HCT116 (cell line): ENCODE data around the gene CELF2. TPM values are rescaled to one million over a fixed set of nuclear protein-coding genes. Genes with fewer than 3 reads are reported as not detected.

Source experiments
- ATAC-seq: fragments of 200-7000 bp; cut with Tn5 transposase; 2 replicates; pipeline ENCODE4 v1.9.1; 2020; ENCODE audit warnings: mild to moderate bottlenecking, moderate library complexity
- BruUV-seq: library from RNA; stranded (reverse); fragments of 400-500 nt; replicated peaks from 2 replicates; lab custom pipeline; 2021; lab: Mats Ljungman, UMichigan
- CTCF ChIA-PET: fragments of 300-600 bp; sonication (Branson Sonifier 250); formaldehyde crosslinking; loops from one replicate; lab custom pipeline; 2021; ENCODE audit warnings: antibody characterized with exemption; lab: Charles Lee
- POLR2A ChIA-PET: fragments of 300-600, 350-600 bp; sonication (Branson Sonifier 250); formaldehyde crosslinking; loops from one replicate; lab custom pipeline; 2021; ENCODE audit warnings: antibody characterized with exemption; lab: Charles Lee
- RAD21 ChIA-PET, 2 experiments: fragments of 300-600 bp; sonication (Branson Sonifier 250); formaldehyde crosslinking; loops; one replicate each; lab custom pipeline; 2023; ENCODE audit warnings: low total read pairs in 2 of 2; ENCODE audit not compliant: uncharacterized antibody in 2 of 2, unreplicated experiment in 2 of 2, low non-redundant PET in 1 of 2; lab: Charles Lee
- DNase-seq: peaks from one replicate; pipeline ENCODE4 v3.0.0-alpha.2; 2010; ENCODE audit warnings: low read depth, low spot score
- H2AFZ ChIP-seq: fragments of 200-600 bp; shearing (Covaris generic), sonication (generic); 2 replicates; pipeline ENCODE4 v1.6.1; 2017; ENCODE audit warnings: low read depth, mixed run types, mixed read lengths, antibody characterized with exemption, low read length; ENCODE audit not compliant: poor library complexity, severe bottlenecking
- H3K27ac ChIP-seq: 2 replicates; pipeline ENCODE4 v1.5.1; 2012; ENCODE audit warnings: low read depth, low read length
- H3K27me3 ChIP-seq: fragments of 200-600 bp; sonication (generic); 2 replicates; pipeline ENCODE4 v1.6.1; 2016; ENCODE audit warnings: mixed run types, low read length, mixed read lengths; ENCODE audit not compliant: insufficient read depth
- H3K36me3 ChIP-seq, 2 experiments: fragments of 200-500 bp in 1 of 2; fragments of 200-600 bp in 1 of 2; sonication (Bioruptor generic) in 1 of 2; sonication (generic) in 1 of 2; 2 replicates each; pipeline versions ENCODE4 v1.5.1 to v1.6.1; 2014 to 2016; ENCODE audit warnings: low read length in 2 of 2, inconsistent platforms in 1 of 2, mixed read lengths in 1 of 2, mixed run types in 1 of 2; ENCODE audit not compliant: insufficient read depth in 2 of 2, control insufficient read depth in 1 of 2
- H3K4me1 ChIP-seq, 2 experiments: fragments of 200-600 bp in 1 of 2; sonication (generic) in 1 of 2; 2 replicates each; pipeline versions ENCODE4 v1.5.1 to v1.6.1; 2012 to 2017; ENCODE audit warnings: low read length in 2 of 2, inconsistent platforms in 1 of 2, mild to moderate bottlenecking in 1 of 2, mixed read lengths in 1 of 2, mixed run types in 1 of 2, moderate library complexity in 1 of 2; ENCODE audit not compliant: insufficient read depth in 2 of 2, control insufficient read depth in 1 of 2
- H3K4me2 ChIP-seq: fragments of 200-600 bp; sonication (generic); 2 replicates; pipeline ENCODE4 v1.6.1; 2017; ENCODE audit warnings: mixed run types, low read length, mixed read lengths
- H3K4me3 ChIP-seq, 2 experiments: fragments of 200-600 bp in 1 of 2; sonication (generic) in 1 of 2; replicated peaks in 1 of 2; 2 replicates each; pipeline ENCODE4 v1.5.1; 2011 to 2016; ENCODE audit warnings: low read length in 2 of 2, control low read depth in 1 of 2, low read depth in 1 of 2, mild to moderate bottlenecking in 1 of 2, mixed read lengths in 1 of 2, mixed run types in 1 of 2
- H3K79me2 ChIP-seq: fragments of 200-600 bp; sonication (generic); 2 replicates; pipeline ENCODE4 v1.6.1; 2017; ENCODE audit warnings: mild to moderate bottlenecking, mixed run types, low read length, moderate library complexity, mixed read lengths; ENCODE audit not compliant: insufficient read depth
- H3K9ac ChIP-seq: fragments of 200-600 bp; sonication (generic); 2 replicates; pipeline ENCODE4 v1.6.1; 2016; ENCODE audit warnings: low read length, mixed read lengths
- H3K9me2 ChIP-seq: fragments of 200-600 bp; sonication (generic), shearing (Covaris generic); 2 replicates; pipeline ENCODE4 v1.6.1; 2017; ENCODE audit warnings: mixed run types, mild to moderate bottlenecking, moderate library complexity; ENCODE audit not compliant: insufficient read depth
- H3K9me3 ChIP-seq, 2 experiments: fragments of 200-500 bp in 1 of 2; fragments of 200-600 bp in 1 of 2; sonication (Bioruptor generic) in 1 of 2; sonication (generic) in 1 of 2; 2 replicates each; pipeline ENCODE4 v1.6.1; 2014 to 2017; ENCODE audit warnings: low read length in 2 of 2, mixed read lengths in 2 of 2, inconsistent platforms in 1 of 2, low read depth in 1 of 2, mild to moderate bottlenecking in 1 of 2, mixed run types in 1 of 2, moderate library complexity in 1 of 2; ENCODE audit not compliant: control insufficient read depth in 1 of 2, insufficient read depth in 1 of 2
- H4K20me1 ChIP-seq: fragments of 200-600 bp; sonication (generic), shearing (Covaris generic); 2 replicates; pipeline ENCODE4 v1.6.1; 2017; ENCODE audit warnings: mixed run types, mild to moderate bottlenecking, moderate library complexity; ENCODE audit not compliant: insufficient read depth
- CEBPB ChIP-seq: IDR thresholded peaks from 2 replicates; pipeline ENCODE4 v1.6.1; 2012; ENCODE audit warnings: low read depth
- EGR1 ChIP-seq: IDR thresholded peaks from 2 replicates; pipeline ENCODE4 v1.6.1; 2012; ENCODE audit warnings: low read depth
- ELF1 ChIP-seq: IDR thresholded peaks from 2 replicates; pipeline ENCODE4 v1.6.1; 2012; ENCODE audit warnings: low read depth, borderline replicate concordance
- EZH2 ChIP-seq: fragments of 200-600 bp; sonication (generic); IDR thresholded peaks from 2 replicates; pipeline ENCODE4 v1.6.1; 2017; ENCODE audit warnings: antibody characterized with exemption, mixed run types
- POLR2AphosphoS5 ChIP-seq: IDR thresholded peaks from 2 replicates; pipeline ENCODE4 v1.6.1; 2011; ENCODE audit warnings: mild to moderate bottlenecking, low read depth, low read length, moderate library complexity
- SP1 ChIP-seq: IDR thresholded peaks from 2 replicates; pipeline ENCODE4 v1.6.1; 2012; ENCODE audit warnings: low read depth
- ZFX ChIP-seq: fragments of 450-650 bp; IDR thresholded peaks from 2 replicates; pipeline ENCODE4 v1.6.1; 2017
- intact Hi-C: fragments of 100-400 bp; cut with micrococcal nuclease; formaldehyde crosslinking; loops from 2 replicates; pipeline ENCODE4 v1.10.0; 2022
- total RNA-seq: library from RNA; stranded (reverse); gene quantifications from one replicate; pipeline ENCODE4 v1.2.1, GENCODE V29; 2021; ENCODE audit not compliant: unreplicated experiment
- TF ChIP-seq, protein P1 (sequence below): IDR thresholded peaks from 2 replicates; pipeline ENCODE4 v1.6.1; 2011; ENCODE audit warnings: mild to moderate bottlenecking, low read length, moderate library complexity; ENCODE audit not compliant: insufficient replicate concordance; ENCODE audit errors: extremely low read depth
- TF ChIP-seq, protein P2 (sequence below): IDR thresholded peaks from 2 replicates; pipeline ENCODE4 v1.6.1; 2012; ENCODE audit warnings: low read depth

The CELF2 gene
- total RNA-seq, 1 experiment from 2014 or later, result 0.66 TPM

DNA sequence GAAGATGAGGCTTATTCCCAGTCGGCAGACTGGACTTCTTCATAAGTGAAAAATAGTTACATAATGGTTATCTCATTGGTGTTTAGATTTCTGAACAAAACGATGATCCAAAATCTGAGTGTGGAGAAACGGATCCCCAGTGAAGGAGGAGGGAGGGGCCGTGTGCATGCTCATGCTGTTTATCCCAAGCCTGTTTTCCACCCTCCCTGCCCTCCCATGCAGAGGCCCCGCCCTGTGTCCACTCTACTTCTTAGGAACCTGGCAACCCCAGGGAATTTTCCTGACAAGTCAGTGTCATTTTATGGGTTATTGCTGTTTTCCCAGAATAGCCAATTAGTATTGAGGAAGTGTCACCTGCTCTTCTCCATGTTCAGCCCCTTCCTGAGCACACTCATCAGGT is 174.0 kb downstream of the CELF2 start (continued):
- TF ChIP-seq, protein P1, sequence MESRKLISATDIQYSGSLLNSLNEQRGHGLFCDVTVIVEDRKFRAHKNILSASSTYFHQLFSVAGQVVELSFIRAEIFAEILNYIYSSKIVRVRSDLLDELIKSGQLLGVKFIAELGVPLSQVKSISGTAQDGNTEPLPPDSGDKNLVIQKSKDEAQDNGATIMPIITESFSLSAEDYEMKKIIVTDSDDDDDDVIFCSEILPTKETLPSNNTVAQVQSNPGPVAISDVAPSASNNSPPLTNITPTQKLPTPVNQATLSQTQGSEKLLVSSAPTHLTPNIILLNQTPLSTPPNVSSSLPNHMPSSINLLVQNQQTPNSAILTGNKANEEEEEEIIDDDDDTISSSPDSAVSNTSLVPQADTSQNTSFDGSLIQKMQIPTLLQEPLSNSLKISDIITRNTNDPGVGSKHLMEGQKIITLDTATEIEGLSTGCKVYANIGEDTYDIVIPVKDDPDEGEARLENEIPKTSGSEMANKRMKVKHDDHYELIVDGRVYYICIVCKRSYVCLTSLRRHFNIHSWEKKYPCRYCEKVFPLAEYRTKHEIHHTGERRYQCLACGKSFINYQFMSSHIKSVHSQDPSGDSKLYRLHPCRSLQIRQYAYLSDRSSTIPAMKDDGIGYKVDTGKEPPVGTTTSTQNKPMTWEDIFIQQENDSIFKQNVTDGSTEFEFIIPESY, result no peak

DNA sequence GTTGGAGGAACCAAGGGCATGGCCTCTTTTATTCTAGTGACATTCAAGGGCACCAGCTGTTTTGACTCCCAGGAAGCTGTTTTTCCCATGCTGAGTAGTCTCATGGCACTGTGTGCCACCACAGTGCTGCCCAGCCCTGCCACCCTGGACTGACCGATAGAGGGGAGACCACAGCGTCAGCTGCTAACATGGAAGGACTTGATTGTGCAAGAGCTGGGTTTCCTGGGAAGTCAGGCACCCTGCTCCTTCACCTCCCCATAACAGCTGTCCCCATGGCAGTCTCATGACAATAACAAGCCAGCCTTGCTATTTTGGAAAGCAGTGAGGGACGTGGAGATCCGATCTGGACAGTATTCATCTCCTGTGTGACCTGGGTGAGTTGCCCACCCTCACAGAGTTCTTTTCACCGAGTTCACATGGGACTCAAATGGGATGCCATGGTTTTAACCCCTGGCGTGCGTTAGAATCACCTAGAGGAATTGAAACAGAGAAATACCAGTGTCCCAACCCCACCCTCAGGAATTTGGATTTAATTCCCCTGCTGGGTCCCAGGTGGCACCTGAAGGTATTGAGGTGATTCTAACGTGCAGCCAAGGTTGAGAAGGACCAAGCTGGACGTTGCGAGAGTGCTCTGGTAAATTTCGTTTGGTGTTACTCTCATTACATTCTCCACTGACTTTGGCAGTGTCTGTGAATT is 174.8 kb downstream of the CELF2 start:
- no peaks in the 10 kb centered on the region for H3K9me3 ChIP-seq
- CTCF ChIA-PET, result no interaction called here
- no peaks in the 10 kb centered on the region for H3K79me2 ChIP-seq
- no peak overlapping the region for H3K27ac ChIP-seq
- RAD21 ChIA-PET, result no interaction called here
- H3K4me3 ChIP-seq, result no peak overlapping the region
- H3K9ac ChIP-seq, result no peak overlapping the region
- no peaks in the 10 kb centered on the region for H3K27me3 ChIP-seq
- H4K20me1 ChIP-seq, result no peaks in the 10 kb centered on the region
- H3K36me3 ChIP-seq, result no peaks in the 10 kb centered on the region
- no peak for ATAC-seq
- no peaks in the 10 kb centered on the region for H3K9me2 ChIP-seq
- TF ChIP-seq ZFX (no peak), EZH2 (no peak), SP1 (no peak), EGR1 (no peak), ELF1 (no peak), POLR2AphosphoS5 (no peak), CEBPB (no peak)
- TF ChIP-seq, protein P2, sequence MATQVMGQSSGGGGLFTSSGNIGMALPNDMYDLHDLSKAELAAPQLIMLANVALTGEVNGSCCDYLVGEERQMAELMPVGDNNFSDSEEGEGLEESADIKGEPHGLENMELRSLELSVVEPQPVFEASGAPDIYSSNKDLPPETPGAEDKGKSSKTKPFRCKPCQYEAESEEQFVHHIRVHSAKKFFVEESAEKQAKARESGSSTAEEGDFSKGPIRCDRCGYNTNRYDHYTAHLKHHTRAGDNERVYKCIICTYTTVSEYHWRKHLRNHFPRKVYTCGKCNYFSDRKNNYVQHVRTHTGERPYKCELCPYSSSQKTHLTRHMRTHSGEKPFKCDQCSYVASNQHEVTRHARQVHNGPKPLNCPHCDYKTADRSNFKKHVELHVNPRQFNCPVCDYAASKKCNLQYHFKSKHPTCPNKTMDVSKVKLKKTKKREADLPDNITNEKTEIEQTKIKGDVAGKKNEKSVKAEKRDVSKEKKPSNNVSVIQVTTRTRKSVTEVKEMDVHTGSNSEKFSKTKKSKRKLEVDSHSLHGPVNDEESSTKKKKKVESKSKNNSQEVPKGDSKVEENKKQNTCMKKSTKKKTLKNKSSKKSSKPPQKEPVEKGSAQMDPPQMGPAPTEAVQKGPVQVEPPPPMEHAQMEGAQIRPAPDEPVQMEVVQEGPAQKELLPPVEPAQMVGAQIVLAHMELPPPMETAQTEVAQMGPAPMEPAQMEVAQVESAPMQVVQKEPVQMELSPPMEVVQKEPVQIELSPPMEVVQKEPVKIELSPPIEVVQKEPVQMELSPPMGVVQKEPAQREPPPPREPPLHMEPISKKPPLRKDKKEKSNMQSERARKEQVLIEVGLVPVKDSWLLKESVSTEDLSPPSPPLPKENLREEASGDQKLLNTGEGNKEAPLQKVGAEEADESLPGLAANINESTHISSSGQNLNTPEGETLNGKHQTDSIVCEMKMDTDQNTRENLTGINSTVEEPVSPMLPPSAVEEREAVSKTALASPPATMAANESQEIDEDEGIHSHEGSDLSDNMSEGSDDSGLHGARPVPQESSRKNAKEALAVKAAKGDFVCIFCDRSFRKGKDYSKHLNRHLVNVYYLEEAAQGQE, result no peak
- TF ChIP-seq, protein P1, result no peak
- BruUV-seq, result no TSS peak
- intact Hi-C loops, result no loop called here
- no peak overlapping the region for H3K4me2 ChIP-seq
- H2AFZ ChIP-seq, result no peak overlapping the region
- DNase-seq, result no peak
- POLR2A ChIA-PET, result no interaction called here
- H3K4me1 ChIP-seq, result no peaks in the 10 kb centered on the region
